Measurements from ENCODE around the gene ADGRG7.
"Not testable (repeated sequence)": the region's sequence is repeated elsewhere in the genome, so short reads cannot be mapped to it uniquely, and the experiment has no call there.

Gene ADGRG7

DNA sequence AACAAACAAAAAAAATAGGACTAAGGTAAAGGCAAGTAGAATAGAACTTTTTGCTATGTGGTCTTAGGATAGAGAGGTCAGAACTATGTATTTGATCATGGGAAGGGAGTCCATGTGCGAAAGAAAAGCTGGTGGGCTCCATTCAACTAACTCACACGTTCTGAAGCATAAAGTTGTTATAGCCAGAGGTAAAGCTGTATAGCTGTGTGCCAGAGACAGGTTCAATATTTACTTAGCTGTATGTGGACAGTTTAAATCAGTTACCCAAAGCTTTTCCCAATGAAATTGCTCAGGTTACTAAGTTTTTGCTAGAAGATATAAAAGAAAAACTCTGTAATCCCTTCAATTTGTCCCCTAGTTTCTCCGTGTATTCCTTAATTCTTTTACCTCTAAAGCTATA lies 37.8 kb downstream of the ADGRG7 start:
- DNase-seq, result no peak

DNA sequence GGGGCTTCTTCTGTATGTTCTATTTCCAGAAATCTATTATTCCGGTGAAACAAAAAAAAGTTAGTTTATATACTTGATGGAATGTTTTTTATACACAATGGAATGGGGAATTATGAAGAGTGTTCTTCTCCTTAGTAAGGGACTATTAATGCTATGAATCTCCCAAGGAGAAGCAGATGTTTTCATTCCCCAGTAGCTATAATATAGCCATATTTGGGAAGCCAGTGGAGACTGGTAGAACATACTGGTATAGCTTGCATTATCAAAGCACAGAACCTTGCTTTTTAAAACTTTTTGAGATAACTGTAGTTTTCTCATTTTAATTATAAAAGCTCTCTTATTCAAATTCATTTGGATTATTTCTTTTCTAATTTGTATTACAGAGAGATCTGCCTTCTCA lies 38.3 kb downstream of the ADGRG7 start:
- no peak for DNase-seq

DNA sequence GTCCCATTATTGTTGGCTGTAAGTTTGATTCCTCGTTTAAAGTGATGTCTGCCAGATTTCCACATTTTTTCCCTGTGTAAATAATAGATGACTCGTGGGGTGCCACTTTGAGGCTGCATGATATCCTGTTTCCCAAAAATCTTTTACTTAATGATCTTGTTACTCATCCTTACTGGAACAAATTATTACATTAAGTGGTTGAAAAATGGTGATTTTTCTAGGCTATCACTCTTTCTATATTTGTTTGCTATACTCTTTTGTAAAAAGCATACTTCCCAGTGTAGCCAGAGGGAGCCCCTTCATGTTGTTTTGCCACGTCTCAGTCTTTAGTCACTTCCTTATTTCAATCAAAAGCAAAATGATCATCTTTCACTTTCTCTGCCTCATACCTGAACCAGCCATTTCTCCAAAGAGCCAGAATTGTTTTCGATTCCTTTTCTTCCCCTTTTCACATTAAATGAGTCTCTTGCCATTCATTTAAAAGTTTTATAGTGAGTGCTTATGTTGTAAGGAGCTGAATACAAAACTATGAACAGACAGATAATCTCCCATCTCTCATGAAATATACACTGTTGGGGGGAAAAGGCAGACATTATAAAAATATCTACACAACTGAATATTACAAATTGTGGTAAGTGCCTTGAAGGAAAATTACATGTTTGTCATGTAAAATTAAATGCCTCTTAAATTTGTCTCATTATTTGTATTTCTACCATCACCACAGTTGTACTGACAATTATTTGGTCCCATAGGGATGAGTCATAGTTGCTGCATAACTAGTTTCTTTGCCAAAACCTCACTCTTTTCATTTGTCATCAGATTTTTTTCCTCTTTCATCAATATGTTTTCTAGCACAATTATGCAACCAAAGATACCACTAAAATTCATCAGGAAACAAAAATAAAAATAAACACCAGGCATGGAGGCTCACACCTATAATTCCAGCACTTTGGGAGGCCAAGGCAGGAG lies 41.5 kb downstream of the ADGRG7 start:
- DNase-seq, result no peak

DNA sequence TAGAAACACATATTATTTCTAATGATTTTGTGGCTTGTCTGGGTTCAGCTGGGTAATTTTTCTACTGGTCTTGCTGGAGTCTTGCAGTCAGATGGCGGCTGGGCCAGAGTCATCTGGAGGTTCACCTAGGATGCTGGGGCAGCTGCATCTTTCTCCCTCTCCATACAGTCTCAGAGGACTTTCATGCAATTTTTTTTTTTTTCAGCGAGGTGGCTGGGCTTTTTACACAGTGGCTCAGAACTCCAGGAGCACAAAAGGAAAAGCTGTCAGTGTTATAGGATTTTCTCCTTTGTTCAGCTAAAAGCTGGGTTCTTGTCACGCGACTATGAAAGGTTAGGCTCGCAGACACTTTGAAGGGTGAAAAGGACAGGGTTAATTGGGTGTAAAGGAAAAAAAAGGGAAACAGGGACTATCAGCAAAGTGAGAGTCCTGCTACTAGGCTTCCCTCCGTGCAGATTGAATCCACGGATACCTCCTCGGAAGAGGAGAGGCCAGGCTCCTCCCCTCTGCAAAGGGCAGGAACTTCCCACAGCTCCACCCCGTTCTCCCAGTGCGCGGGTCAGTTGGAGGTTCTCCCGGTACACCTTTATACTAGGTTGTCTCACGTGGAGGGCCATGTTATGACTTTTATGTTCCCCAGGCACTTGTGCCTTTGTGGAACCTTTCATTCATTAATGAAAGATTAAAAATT lies 44.3 kb downstream of the ADGRG7 start:
- DNase-seq, result no peak

DNA sequence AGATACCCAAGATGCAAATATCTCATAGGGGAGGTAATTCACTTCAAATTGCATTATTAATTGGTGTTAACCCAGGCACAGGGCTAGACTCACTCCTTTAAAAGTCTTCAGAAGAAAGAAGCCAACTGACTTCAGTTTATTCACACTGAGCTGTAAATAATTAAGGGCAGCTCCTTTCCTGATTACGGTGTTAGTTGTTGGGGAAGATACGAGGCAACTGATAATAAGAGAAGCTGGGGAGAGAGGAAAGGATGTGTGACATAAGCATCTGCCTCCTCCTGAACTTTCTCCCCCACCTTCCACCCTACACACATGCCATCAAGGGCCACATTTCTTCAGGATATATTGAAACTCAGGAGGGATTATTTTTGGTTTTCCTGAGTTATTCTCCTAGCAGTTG lies 47.5 kb downstream of the ADGRG7 start:
- no peak for DNase-seq

DNA sequence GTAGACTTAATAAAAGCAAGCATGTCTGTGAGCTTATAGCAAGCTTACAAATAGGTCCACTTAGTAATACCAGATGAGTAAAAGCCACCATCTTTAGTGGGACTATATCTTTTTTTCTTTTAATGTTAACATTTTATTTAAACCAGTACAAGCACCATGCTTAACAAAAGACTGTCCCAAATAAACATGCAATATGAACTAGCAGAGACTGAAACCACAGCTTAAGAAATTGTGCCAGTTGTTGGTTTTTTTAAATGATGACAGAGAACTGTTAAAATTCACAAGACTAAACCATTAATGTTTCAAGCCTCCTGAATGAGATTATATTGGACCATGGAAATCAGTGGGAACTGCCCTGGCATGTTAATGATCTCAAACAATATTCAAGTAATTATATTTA lies 51.9 kb downstream of the ADGRG7 start:
- not testable (repeated sequence) for DNase-seq

DNA sequence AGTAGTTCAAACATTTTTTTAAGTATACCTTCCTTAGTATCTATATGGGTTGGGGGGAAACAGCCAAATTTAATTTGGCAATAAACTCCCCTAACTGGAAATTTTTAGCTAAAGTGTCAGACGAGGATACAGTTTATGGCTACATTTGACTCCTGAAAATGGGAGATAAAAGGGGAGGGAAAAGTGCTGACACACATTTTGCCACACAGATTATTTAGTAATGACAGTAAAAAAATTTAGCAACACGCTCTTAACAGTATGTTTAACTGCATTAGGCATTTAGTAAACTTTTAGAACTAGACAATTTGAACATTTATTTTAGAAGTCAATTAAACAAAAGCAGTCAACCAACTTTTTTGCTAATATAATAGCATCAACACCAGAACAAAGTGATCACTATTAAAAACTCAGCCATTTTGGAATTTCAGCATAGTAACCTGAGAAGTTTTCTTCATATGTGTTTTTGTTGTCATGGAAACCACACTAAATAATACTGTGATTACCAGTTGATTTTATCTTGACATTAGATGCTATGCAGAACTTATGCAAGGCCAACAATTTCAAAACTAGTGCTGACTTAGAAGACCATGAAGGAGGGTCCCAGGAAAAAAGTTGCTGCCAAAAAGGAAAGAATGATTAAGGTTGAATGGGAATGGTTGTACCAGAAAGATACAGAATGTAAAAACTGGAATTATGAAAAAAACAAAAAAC lies 52.9 kb downstream of the ADGRG7 start:
- no peak for DNase-seq

DNA sequence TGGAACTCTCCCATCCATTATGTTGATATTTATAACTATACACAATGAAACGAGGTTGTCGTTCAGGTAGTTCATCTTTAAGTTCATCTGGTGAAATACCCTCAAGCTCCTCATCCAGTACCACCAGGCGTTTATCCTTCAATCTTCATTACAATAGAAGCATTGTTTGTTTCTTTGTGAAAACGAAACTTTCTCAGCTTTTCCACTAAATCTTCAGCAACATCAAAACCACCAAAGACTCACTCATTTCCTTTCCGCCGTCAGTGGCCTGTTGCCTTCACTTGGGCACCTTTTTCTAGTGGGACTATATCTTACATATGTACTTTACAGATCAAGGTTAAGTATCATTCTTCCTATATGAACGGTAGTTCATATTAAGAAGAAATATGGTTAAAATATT lies 55.8 kb downstream of the ADGRG7 start:
- no peak for DNase-seq

DNA sequence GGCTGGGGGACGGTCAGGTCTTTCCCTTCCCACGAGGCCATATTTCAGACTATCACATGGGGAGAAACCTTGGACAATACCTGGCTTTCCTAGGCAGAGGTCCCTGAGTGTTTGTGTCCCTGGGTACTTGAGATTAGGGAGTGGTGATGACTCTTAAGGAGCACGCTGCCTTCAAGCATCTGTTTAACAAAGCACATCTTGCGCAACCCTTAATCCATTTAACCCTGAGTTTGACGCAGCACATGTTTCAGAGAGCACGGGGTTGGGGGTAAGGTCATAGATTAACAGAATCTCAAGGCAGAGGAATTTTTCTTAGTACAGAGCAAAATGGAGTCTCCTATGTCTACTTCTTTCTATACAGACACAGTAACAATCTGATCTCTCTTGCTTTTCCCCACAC lies 57.3 kb downstream of the ADGRG7 start:
- not testable (repeated sequence) for DNase-seq

DNA sequence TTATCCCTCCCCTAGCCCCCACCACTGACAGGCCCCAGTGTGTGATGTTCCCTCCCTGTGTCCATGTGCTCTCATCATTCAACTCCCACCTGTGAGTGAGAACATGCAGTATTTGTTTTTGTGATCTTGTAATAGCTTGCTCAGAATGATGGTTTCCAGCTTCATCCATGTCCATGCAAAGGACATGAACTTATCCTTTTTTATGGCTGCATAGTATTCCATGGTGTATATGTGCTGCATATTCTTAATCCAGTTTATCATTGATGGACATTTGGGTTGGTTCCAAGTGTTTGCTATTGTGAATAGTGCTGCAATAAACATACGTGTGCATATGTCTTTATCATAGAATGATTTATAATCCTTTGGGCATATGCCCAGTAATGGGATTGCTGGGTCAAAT lies 57.9 kb downstream of the ADGRG7 start:
- DNase-seq, result not testable (repeated sequence)

DNA sequence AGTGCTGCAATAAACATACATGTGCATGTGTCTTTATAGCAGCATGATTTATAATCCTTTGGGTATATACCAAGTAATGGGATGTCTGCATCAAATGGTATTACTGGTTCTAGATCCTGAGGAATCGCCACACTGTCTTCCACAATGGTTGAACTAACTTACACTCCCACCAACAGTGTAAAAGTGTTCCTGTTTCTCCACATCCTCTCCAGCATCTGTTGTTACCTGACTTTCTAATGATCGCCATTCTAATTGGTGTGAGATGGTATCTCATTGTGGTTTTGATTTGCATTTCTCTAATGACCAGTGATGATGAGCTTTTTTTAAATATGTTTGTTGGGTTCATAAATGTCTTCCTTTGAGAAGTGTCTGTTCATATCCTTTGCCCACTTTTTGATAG lies 61.6 kb downstream of the ADGRG7 start:
- DNase-seq, result not testable (repeated sequence)

DNA sequence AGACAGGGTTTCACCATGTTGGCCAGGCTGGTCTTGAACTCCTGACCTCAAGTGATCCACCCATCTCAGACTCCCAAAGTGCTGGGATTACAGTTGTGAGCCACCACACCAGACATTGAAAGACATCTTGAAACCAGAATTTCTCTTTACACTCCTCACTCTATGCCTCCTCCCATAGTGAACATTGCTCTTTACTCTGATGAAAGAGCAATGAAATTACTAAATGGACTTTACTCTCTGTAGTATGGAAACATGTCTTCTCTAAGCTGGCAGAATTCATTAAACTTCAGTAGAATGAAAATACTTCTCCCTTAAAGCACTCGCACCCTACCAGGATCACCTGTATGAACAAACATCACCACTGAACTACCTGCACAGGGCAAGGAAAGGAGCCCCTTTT lies 72.1 kb downstream of the ADGRG7 start:
- no peak for DNase-seq

DNA sequence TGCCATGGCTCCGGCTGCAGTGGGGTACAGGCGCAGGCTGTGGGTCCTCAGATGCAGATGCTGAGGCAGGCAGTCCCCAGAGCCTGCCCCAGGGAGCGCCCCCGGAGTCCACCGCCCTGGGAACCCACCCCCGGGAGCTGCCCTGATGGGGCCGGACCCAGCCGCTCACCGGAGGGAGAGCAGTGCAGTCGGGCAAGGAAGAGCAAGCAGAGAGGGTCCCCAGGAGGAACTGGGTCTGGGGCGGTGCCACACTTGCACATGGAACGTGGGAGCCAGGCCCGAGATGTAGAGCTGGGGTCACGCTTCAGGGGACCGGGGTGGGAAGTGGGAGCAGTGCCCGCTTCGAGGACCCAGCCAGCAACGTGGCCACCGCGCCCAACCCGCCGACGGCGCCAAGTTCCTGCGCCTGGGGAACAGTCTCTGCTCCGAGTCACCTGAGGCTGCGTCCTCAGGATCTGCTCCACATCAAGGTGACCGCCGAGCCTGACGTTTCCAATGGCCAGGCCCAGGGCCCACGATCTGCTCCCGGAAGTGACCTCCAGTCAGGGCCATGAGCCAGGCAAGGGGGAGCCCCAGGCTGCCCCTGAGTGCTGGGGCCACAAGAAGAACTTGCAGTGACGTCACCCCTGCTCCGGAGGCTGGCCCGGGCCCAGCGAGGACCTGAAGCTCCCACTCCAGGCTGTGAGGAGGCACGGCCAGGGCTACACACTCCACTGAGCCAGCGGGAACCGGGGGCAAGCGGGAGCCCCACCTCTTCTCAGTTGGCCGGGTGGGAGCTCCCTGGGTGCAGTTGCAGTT lies 72.9 kb downstream of the ADGRG7 start:
- DNase-seq, result no peak

DNA sequence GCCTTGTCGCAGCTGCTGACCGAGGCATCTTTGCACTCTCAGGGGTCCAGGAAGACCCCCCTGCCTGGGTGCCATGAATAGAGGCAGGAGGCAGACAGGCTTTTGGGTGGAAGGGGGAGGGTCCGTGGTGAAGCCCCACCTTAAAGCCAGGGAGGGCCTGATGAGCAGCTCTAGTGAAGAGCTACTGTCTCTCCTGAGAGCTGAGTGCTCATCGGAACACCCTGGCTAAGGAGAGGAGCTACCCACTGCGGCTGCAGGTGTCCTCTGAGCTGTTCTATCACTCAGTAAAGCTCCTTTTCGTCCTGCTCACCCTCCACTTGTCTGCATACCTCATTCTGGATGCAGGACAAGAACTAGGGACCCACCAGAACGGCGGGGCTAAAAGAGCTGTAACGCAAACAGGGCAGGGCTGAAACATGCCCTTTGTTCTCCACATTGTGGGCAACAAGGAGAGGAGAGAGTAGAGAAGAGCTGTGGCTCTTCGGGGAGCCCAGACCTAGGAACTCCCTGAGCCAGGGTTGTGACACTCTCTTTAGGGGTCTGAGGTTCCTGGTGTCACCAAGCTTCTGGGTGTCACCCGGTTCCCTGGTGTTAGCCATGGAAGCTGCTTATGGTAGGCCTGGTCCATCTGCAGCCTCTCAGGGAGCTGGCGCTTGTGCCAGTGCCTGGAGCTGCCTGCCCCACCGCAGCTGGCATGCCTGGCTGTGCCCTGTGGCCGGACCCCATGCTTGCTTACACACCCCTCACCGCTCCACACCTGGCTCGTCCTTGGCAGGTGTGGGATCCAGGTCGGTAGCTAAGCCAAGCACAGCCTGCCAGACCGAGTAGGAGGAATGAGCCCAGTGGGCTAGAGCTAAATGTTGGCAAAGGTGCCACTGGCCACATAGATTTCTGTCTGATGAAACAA lies 73.7 kb downstream of the ADGRG7 start:
- no peak for DNase-seq

DNA sequence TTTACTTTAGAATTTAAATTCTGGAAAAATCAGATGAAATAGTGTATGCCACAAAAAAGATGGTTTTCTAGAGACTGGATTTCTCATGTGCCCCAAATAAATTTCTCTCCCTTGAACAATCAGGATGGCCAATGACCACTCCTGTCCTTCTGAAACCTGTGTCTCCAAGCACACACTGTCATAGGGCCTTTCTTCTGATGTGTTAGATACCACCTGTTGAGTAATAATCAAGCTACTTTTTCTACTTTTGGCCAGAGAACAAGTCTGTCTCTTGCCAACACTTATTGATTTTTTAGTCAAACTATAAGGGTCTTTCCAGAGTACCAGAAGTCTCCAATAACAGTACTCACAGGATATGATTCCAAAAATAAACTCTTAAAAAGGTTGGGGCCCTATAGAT lies 83.8 kb downstream of the ADGRG7 start:
- DNase-seq, result no peak

DNA sequence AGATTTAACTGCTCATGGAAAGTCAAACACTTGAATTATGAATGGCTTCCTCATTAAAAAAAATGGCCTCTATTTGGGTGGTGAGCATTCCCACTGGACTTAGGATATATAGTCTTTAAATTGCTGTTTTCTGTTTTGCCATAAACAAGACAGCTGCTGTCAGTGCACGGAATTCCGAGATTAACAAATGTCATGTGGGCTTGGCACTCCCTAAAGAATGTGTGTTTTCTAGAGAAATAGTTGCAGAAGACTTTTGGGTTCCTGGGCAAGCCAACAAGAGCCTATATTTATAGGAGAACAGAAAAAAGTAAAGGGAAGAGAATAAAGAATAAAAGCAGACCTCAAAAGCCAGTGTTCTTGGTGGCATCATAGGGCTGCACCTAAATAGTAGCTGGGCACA lies 86.3 kb downstream of the ADGRG7 start:
- DNase-seq, result no peak

DNA sequence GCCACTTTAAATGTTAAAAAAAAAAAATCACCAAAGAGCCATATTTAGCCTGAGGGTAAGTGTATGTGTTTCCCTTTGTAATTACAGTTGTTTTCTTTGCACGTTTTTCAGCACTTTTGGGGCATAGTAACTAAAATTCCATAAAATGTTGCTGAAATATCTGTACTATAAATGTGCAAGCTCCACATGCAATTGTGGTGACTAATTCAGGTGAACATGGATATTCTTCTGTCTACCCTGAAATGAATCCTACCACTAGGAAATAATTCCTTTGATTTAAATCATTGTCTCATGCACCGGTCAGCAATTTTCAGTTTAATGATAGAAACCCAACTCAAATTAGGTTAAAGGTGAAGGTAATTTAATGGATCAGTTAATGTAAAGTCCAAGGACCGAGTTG lies 86.8 kb downstream of the ADGRG7 start:
- no peak for DNase-seq

DNA sequence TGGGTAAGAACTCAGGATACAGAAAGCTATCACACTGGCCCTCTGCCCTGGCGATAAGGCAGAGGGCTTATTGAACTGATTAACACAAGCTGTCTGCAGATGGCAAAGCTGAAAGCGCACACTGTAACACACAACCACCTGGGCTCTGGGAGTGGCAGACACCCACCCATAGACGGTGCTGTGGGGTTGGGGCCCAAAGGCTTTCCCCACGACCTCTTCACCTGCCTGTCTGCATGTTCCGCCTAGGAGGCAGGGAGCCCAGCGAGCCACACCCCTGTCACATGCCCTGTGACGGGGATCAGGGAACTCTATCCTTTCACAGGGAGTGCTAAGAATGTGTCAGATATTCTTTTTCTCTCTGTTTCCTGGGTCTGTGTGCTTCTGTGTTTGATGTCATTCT lies 87.8 kb downstream of the ADGRG7 start:
- no peak for DNase-seq

DNA sequence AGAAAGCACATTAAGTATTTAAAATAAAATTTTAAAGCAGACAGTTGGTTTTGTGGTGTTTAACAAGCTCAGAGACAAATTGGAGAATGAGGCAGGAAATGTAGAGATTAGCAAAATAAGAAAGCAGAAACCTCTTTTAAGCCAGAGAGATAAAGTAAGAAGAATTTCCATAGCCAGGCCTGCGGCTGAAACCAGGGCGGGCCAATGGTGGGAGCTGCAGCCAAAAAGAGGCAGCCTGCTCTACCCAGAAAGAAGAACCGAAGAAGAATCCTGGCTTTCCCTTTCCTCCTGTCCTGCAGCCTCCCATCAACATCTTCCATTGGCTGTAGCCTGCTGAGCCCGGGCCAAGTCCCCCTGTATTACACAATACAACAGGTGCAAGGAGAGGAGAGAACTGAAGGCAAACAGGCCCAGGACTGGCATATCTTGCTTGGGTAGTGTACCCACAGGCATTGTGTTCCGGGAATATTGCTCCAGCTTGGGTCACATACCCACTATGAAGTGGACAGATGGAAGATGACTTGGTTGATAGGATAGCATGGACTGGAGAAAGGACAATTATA lies 88.4 kb downstream of the ADGRG7 start:
- no peak for DNase-seq

DNA sequence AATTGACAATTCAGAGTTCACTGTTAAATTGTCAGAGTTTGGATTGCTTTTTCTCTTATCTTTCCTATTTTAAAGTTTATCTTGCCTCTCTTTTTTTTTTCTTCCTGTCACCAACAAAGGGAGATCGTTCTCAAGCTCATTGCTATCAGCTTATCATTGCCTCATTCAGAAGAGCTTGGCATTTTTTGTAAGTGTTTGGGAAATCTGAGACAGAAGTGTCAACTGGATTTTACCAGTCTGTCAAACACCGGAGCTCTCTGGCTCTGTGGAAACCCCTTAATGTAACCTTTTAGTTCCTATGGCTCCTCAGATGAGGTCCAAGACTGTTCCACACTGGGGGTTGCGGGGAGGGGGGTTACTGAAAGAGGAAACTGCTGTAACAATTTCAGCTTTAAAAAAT lies 89.3 kb downstream of the ADGRG7 start:
- DNase-seq, result no peak

DNA sequence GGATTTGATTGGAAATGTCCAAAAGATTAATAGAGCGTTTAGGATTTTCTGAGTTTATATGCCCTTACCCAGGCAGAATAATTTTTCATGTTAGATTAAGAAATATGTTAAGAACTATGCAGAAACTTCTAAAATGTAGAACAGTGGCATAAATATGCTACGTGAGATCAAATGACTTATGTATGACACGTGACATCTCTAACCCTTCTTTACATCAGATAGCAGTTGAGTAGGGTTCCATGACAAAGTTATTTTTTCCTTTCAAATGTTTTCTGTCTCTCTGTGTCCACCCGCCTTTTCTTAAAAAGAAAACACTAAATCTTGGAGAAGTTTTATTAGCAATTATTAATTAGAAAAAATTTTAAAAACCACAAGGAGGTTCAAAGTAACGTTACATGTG lies 91.3 kb downstream of the ADGRG7 start:
- no peak for DNase-seq

Measured in C1 segment of cervical spinal cord (tissue), 14 donors.